CD4-positive, alpha-beta T cell treated with Interleukin-4 for 4 hours (primary cell): ENCODE data around the gene IDE.
"Not testable (repeated sequence)": the region's sequence is repeated elsewhere in the genome, so short reads cannot be mapped to it uniquely, and the experiment has no call there.

Experiments
- DNase-seq: peaks from one replicate; pipeline ENCODE4 v3.0.0-alpha.2; 2020

Gene IDE

GRCh38 chr10:92573798-92574547 is at the start of gene IDE:
IDE (minus strand) TSS chr10:92574093; CDS start chr10:92574019, 74 bp downstream.
- DNase-seq: peak; percentile 78

DNA sequence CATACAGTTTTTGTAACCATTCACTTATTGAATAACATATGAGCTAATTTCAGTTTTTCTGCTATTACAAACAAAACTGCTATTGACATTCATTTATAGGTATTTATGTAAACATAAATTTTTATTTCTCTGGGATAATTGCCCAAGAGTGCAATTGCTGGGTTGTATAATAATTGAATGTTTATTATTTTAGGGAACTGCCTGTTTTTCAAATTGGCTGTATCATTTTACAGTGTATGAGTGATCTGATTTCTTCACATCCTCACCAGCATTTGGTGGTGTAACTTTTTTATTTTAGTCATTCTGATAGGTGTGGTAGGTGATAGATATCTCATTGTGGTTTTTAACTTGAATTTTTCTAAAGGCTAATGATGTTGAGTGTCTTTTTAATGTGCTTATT is 45.5 kb upstream of the IDE start:
- peak; percentile 30 for DNase-seq

- no peak for DNase-seq
These were observed 41.6 kb upstream of the IDE start for GRCh38 chr10:92615515-92615914.

GRCh38 chr10:92604841-92605240 is 30.9 kb upstream of the IDE start:
- DNase-seq: no peak

GRCh38 chr10:92598321-92598720 is 24.4 kb upstream of the IDE start:
- no peak for DNase-seq

DNA sequence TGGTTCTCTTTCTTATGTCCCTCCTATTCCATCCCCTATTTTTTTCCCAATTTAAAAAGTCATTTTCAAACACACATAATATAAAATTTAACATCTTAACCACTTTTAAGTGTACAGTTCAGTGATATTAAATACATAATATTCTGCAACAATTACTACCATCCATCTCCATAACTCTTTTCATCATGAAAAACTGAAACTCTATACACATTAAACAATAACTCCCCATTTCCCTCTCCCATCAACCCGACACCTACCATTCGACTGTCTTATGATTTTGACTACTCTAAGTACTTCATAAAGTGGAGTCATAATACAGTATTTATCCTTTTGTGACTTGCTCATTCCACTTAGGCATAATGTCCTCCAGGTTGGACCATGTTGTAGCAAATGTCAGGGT is 21.6 kb upstream of the IDE start:
- DNase-seq: no peak

DNA sequence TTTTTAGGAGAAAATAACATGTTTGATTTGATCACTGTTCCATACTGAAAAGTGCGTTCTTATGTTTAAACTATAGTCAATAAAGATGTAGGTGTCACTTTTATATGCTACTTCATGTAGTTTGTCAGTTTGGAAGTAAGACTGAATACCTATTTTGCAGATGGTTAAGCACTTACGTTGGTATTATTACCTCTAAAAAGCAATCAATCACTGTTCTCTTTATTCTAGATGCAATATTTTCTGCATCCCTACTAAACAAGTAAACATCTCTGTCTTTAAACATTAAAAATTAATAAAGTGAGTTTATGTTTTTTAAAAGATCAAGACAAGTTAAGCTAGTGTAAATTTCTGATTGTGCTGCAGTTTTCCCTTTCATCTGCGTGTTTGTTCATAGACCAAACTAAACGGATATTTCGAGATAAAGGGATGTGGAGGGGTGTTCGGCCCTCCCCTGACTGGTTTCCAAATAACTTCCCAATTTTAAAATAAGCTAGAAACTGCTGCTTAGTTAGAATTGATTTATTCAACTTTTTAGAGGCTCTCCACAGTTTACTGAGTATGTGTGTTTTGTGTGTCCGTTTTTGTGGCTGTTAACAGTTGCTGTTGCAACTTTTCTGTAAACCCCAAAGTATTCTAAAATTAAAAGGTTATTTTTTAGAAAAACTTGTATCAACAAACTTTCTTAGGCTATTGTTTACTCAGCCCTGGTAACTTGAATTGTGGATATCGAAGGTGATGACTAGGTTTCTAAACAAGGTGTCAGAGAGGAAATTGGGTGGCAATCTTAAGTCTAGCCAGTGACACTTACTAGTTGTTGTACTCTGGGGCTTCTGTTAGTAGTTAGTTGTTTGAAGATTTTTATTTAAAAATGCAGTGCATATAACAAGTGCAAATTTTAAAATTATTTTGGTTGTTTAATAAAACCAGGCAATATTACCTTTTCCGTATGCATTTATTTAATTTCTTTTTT is 20.0 kb upstream of the IDE start:
- DNase-seq: peak; percentile 47

- DNase-seq: peak; percentile 96
These were observed 19.1 kb upstream of the IDE start, which contains the start of gene KIF11 for GRCh38 chr10:92592761-92593618. KIF11 (plus strand) TSS chr10:92593130; CDS start chr10:92593376, 246 bp downstream.

- DNase-seq: peak; percentile 92
These were observed 17.7 kb upstream of the IDE start for GRCh38 chr10:92591550-92592022.

DNA sequence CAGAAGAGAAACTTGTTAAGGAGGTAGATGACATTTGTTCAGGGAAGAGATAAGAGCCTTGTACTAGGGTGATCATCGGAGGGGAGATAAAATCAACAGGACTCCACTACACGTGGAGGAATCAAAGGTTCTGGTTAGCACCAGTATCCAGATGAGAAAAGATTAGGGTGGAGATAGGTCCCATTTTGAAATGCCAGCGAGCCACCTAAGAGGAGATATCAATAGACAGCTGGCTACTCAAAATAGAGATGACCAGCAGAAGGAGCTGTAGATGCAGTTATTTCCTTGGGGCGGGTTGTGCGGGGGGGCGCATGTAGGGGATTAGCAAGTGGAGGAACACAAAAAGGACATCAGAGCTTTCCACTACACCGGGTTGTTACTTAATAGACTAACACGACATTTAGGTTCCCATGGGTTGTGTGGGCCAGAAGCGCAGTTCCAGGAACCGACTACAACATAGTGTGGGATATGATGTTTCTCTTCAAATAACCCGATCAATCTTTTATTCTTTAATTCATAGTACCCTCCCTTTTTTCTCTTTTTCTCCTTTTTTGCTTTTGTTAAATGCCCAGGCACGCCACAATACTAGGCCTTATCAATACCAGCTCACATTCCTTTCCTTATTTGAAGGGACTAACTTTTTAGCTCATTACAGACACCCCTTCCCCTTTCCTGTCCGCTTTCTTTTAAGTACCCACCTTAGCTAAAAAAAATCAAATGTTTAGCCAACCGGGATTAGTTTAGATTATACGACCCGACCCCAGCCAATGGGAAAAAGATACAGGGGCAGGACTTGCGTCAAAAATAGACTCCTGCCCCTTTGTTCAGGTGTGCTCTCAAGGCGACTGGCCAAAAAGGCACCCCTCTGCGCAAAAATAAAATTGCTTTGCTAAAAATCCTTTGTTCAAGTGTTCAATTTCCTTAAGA is 17.0 kb upstream of the IDE start:
- peak; percentile 24 for DNase-seq

GRCh38 chr10:92582347-92582746 is 8.5 kb upstream of the IDE start:
- not testable (repeated sequence) for DNase-seq

DNA sequence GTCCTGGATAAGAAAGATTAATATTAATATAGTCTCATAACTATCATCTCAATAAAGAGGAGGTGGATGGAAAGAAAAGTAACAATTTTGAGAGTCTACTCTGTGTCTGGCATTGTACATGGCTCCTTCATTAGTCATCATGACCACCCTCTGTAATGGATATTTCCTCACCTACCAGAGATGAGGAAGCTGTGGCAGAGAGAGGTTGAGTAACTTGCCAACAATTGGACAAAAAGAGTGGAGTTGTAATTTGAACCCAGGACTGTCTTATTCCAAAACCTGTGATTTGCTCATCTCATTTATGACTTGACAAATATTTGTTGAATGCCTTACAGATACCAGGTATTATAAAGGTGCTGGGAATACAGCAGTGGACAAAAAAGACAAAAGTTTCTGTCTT is 2.1 kb upstream of the IDE start:
- DNase-seq: no peak

- peak; percentile 28 for DNase-seq
These were observed 812 bp upstream of the IDE start for GRCh38 chr10:92574548-92575261.

DNA sequence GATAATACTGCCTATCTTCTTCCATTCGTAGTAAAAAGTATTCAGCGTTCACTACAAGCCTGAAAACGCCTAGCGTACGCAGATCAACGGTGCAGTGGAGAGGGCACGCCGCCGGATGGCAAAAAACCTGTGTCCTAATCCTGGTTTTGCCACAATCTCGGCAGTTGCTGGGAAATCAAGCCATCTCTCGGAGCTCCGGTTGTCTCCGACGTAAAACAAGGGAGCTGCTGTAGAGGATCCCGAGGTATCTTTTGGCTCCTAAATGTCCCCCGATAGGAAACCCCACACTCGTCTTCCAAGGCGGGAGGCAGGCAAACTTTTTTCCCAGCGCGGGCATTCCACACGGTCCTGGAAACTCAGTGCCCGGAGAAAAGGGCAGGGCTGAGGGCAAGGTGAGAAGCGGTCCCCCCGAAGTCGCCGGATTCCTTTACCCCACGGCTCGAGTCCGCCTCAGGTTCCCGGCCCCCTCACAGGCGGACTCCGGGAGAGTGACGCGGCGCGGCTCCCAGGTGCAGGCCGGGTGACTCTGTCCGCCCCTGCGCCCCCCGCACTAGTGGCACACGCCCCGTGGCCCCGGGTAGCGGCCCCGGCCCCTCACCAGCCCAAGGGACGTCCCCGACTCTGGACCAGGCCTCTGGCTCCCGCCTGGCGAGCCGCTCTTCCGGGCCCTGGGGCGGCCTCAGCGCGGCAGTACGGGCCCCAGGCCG is 649 bp downstream of the IDE start:
- peak; percentile 23 for DNase-seq

DNA sequence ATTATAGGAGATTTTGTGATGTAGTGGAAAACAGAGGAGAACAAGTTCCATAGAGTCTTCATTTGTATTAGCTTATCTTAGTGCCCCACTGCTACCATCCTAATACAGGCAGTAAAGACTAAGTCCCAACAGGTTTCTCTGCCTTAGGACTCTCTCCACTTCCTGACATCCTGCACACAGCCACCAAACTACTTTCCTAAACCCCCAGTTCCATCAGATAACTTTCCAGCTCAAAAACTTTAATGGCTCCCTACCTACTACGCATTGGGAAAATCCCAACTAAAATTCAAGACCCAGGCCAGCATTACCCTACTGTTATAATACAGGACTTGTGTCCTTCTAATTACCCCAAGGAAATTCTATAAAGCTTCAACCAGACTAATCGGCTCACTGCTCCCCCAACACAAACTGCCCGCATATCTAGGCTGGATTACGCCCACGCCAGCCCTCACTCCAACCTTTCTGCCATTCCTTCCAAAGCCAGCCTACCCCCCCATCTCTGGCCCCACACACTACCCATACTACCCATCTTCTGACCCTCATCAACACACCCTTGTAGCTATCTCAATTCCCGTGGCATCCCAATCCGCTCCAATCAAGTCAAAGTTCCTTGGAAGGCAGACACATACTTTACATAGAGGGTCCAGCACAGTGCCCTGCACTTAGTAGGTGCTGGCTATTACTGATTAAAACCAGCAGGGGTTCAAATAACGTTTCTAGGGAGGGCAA is 1.4 kb downstream of the IDE start:
- DNase-seq: no peak

DNA sequence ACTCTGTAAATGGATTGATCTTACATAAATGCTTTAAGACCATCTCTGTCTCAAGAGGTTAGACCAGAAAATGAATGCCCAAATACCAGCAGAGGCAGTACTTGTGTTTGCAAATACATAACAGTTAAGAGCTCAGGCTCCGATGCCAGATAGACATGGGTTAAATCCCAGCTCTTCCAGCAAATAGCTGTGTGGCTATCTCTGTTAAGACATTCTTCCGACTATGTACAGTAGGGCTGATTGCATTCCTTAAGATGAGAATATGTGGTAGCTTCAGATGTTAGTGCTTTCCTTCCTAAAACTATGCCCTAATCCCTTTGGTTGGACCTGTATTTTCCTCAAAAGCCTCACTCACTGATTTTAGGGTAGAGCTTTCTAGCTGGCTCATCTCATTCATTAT is 2.2 kb downstream of the IDE start:
- no peak for DNase-seq

DNA sequence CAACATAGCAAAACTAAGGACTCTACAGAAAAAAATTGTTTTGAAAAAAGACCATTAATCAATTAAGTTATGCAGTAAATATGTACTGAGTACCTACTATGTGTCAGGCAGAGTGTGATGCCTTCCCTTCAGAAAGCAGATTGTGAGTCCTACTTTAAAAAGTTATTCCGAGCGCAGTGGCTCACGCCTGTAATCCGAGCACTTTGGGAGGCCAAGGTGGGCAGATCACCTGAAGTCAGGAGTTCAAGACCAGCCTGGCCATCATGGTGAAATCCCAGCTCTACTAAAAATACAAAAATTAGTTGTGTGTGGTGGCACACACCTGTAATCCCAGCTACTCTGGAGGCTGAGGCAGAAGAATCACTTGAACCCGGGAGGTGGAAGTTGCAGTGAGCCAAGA is 4.2 kb downstream of the IDE start:
- not testable (repeated sequence) for DNase-seq

- DNase-seq: no peak
These were observed 4.8 kb downstream of the IDE start for GRCh38 chr10:92569071-92569470.

GRCh38 chr10:92567952-92568600 is 5.8 kb downstream of the IDE start:
- DNase-seq: no peak
